A549 (cell line): ENCODE results near the gene NACA.

Experiments used
- ATOH8 ChIP-seq: fragments of 250-450 bp; sonication (Bioruptor Pico); IDR thresholded peaks from 2 replicates; pipeline ENCODE4 v1.5.0; 2020; ENCODE audit warnings: low read depth, mild to moderate bottlenecking, moderate library complexity
- CTCF ChIP-seq: fragments of >200 bp; sonication (Bioruptor Twin); formaldehyde crosslinking; IDR thresholded peaks from 3 replicates; pipeline ENCODE4 v1.5.1; 2016
- EHF ChIP-seq: fragments of 250-450 bp; sonication (Bioruptor Pico); IDR thresholded peaks from 2 replicates; pipeline ENCODE4 v1.5.0; 2020; ENCODE audit warnings: mild to moderate bottlenecking
- ESRRA ChIP-seq: fragments of 150-350 bp; IDR thresholded peaks from 2 replicates; pipeline ENCODE4 v1.6.1; 2014; ENCODE audit warnings: mild to moderate bottlenecking, low read length, borderline replicate concordance
- NR3C1 ChIP-seq: fragments of >200 bp; sonication (Bioruptor Twin); formaldehyde crosslinking; IDR thresholded peaks from 3 replicates; pipeline ENCODE4 v1.6.1; 2017
- POLR2A ChIP-seq: IDR thresholded peaks from 2 replicates; pipeline ENCODE4 v1.6.1; 2012; ENCODE audit warnings: mild to moderate bottlenecking, low read length
- SMC3 ChIP-seq: fragments of >200 bp; sonication (Bioruptor Twin); formaldehyde crosslinking; IDR thresholded peaks from 3 replicates; pipeline ENCODE4 v1.6.1; 2018; ENCODE audit warnings: inconsistent platforms
- TP53 ChIP-seq: fragments of 250-450 bp; sonication (Bioruptor Pico); IDR thresholded peaks from 2 replicates; pipeline ENCODE4 v1.5.0; 2021; ENCODE audit warnings: mild to moderate bottlenecking, moderate library complexity
- USF2 ChIP-seq: fragments of 450-650 bp; IDR thresholded peaks from 2 replicates; pipeline ENCODE4 v1.6.1; 2014; ENCODE audit warnings: antibody characterized with exemption

- no peak for TF ChIP-seq ESRRA
- TF ChIP-seq CTCF, result no peak
- TF ChIP-seq USF2, result no peak
- TF ChIP-seq ATOH8, result no peak
- no peak for TF ChIP-seq NR3C1
- TF ChIP-seq POLR2A, result no peak
- TF ChIP-seq TP53 (CRISPR knock-in tag), result no peak
- TF ChIP-seq EHF (CRISPR knock-in tag), result no peak
- TF ChIP-seq SMC3, result no peak
Observed at GRCh38 chr12:56760460-56760859, 35.4 kb upstream of the NACA start.
